Measurements from ENCODE around the gene FARSB.
"Not testable (repeated sequence)": the region's sequence is repeated elsewhere in the genome, so short reads cannot be mapped to it uniquely, and the experiment has no call there.

FARSB gene

DNA sequence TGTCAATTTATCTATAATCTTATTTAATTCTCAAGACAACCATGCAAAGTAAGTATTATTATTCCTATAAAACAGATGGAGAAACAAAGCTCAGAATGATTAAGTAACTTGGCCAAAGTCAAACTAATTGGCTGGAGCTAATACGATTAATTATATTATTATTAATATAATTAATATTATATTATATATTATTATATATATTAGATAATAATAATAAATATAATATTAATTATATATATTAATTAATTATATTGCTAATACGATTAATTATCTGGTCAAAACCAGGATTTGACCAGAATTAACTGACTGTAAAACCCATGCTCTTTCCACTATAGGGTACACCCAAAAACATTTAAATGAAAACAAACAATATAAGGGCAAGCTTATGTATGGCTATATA is 52.4 kb downstream of the FARSB start:
- DNase-seq, result no peak

DNA sequence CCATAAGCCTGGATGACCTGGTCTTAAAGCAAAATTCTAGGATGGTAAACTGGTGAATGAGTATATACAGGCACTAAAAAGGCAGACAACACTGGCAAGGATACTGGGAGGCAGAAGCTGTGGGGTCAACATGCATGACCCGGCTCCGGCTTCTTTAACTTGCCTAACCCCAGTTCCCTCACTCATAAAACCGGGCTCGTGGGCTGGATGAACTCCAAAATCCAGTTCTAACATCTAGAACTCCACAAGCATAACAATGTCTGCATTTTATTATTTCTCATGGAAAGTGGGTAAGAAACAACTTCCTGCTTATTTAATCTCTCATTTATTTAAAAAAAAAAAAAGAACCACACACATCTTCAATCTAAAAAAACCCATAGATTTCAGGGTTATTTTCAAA is 57.3 kb downstream of the FARSB start:
- no peak for DNase-seq

DNA sequence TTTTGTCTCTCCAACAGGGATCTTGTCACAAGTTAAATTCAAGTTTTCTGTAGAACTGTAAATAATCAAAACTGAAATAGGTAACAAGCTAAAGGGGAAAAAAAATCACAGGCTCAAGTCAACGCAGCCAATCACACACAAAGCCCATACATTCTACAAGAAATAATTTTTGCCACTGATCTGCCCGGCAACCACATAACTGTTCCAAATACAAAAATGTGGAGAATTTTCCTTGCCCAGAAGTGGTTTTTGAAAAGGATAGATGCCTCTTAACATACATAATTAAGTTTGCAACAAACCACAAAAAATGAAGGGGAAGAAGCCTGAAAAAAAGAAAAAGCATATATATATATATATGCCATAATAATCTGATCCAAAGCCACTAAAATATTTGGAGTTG is 60.3 kb downstream of the FARSB start:
- DNase-seq, result no peak

DNA sequence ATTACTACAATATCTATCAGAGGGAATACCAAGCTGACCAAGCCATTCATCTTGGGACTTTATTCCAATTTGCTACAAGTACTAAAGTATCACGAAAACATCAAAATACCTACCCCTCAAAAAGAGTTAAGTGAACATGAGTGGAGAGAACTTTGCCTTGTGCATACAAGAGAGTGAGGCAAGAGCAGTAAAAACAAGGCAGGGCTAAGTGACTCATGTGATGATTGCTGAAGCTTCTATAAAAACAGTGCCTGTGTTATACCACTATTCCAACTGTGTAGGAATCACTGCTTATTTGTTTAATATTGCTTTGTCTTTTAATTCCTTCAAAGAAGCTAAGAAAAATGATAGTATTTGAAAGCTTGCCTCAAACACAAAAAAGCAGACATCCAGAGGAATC is 61.2 kb downstream of the FARSB start:
- DNase-seq, result no peak

DNA sequence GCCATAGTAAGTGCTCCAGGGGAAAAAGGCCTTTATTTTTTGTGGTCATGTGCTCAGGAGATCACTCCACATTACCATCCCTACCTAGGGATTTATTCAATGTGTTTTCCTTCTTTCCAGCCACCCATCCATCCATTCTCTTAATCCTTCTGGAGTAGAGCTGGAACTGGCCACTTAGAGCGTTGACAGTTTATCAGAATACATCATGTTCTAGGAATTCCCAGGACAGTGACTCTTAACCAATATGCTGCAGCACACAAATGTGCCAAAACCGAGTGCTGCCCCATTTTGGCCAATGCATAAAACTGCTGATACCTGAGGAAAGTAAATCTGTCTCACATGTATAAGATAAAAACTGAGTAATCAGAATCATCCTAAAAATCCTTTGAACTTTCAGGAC is 63.7 kb downstream of the FARSB start:
- DNase-seq, result no peak

DNA sequence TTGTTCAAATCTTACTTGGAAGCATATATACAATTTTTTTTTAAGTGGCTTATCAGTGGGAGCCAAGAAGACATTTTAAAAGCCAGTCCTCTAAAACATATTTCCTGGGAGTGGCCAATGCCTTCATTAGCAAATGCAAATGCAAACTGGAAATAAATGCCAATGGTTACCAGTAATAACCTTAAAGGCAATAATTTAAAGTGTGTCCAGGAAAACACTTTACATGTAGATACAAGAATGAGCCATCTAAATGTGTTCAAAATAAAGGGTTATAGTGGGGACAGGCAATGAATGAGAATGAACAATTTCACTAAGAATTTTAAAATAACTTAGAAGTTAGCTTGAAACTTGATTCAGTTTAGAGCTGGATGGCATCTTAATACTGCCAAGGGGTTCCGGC is 64.2 kb downstream of the FARSB start:
- DNase-seq, result no peak

DNA sequence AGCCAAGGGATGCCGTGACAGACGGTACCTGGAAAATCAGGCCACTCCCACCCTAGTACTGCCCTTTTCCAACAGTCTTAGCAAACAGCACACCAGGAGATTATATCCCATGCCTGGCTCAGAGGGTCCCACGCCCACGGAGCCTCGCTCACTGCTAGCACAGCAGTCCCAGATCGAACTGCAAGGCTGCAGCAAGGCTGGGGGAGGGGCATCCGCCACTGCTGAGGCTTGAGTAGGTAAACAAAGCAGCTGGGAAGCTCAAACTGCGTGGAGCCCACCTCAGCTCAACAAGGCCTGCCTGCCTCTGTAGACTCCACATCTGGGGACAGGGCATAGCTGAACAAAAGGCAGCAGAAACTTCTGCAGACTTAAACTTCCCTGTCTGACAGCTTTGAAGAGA is 71.3 kb downstream of the FARSB start:
- not testable (repeated sequence) for DNase-seq

DNA sequence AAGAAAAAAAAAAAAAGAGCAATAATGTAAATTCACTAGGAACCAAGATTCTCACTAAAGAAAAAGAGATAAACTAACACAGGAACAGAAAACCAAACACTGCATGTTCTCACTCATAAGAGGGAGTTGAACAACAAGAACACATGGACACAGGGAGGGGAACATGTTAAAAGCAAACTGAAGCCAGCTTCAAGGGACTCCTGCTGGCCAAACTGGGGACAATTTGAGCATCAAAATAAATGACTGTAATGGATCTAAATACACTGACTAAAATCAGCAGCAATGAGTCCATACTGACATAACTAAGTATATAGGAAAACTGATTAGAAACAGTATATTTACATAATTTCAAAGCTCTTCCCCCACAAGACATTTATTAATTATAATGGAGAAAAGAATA is 73.0 kb downstream of the FARSB start:
- no peak for DNase-seq

DNA sequence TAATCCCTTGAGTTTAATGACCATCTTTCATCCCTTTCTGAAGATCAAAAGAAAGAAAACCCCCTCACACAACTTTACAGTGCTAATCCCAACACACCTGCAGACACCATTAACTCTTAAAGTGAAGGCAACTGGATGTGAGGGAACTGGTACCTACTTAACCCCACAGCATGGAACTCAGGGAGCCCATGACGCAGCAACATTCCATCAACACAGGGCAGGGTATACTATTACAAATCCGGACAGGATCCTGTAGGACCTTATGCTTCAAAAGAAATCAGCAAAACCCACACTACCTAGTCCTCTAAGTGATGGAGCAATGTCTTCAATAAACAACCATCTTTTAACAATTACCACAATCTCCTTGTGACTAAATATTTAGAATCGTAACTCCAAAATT is 78.6 kb downstream of the FARSB start:
- DNase-seq, result no peak

DNA sequence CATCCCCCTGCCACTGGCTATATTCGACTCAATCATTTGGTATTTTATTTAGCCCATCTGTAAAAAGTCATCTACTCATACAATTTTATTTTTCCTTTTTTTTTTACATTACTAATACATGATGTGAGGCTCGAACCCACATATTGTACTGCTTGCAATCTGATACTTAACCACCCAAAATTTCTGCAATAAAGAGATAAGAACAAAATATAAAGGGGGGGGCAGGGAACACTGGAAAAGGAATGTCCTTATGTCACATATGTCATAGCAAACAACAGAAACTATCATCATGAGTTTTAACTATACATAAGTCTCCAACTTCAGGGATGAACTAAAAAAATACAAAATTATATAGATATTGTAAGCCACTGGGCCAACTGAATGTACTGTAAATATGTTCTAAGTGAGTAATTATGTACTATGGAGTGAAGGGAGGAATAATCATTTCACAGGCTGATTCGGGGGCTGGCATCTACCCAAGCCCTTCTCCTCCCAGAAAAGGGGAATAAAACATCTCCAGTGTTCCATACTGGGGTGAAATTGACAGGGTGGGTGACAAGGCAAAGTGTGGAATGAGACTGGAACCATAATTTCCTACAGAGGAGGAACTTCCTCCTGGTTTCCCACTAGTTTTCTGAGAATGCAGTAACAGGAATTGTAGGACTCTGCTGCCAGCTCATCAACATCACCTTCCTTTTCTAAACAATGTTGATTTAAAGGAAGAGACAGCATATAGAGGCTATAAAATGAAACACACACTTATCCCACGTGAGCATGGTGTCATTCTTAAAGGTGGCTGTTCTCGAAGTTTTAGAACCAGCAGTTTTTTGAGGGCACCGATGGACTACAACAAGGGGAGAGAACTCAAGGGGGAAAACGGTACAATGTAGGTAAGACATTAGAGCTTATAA is 79.5 kb downstream of the FARSB start:
- DNase-seq, result no peak

DNA sequence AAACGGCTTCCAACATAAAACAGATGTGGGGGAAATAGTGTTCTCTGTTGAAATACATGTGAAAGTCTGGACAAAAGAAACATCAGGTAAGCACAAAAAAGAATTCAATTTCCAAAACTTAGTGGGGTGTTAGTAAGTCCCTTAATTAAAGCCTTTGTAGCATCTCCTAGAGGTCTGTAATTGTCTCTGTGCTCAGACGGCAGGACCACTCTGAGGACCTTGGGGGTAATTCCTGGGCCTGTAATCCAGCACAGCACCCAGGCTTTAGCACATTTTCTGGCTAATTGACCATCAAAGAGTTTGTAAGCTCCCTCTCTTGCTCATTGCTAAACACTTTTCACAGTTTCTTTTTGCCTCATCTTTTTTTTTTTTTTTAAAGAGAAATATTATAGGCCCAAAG is 80.3 kb downstream of the FARSB start:
- no peak for DNase-seq

DNA sequence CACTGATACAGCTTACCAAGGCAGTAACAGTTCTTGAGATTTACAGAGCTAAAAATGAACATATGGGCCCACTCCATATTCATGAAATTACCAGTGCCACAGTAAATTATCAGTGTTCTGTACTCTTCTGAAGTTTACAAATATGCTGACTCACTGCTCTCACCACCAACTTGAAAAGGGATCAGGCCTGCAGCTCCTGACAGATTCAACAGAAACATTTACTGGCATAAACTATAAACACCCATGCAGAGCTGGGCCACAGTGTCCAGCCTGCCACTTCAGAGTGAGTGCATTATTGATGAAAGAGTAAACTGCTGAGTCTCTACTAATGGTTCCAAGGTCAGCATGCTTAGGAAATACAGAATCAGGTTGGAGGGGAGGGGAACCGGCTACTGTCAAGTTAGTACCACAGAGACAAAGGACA is 83.1 kb downstream of the FARSB start:
- no peak for DNase-seq

DNA sequence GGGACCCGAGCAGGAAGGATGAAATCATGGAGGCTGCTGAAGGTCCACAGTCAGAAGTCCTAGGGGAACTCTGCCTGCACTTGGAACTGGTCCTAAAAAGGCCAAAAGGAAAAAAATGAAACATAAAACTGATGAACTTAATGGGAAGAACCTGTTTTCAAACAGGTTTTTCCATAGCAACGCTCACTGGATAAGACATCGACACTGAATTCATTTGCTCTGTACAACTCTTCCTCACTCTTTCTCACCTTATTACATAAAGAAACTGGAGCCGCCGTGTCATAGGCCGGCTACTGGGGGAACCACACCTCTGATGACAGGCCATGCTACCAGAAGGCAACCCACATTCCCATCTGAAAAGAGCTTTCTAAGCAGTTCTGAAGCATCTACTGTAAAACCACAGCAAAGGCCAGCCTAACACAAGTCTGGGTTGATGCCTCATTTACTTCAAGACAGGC is 83.6 kb downstream of the FARSB start:
- no peak for DNase-seq

DNA sequence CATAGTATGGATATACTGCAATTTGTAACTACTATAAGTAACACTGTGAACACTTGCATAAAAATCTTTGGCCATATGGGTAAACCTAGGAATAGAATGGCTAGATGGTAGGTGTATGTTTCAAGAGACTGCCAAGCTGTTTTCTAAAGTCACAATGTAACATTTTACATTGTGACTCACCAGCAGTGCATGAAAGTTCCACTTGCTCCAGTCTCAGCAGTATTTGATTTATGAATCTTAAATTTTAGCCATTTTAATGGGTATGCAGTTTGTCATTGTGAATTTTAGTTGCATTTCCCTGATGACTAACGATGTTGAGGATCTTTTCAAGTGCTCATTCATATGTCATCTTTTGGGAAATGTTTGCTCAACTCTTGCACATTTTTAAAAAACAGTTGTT is 86.1 kb downstream of the FARSB start:
- DNase-seq, result no peak

DNA sequence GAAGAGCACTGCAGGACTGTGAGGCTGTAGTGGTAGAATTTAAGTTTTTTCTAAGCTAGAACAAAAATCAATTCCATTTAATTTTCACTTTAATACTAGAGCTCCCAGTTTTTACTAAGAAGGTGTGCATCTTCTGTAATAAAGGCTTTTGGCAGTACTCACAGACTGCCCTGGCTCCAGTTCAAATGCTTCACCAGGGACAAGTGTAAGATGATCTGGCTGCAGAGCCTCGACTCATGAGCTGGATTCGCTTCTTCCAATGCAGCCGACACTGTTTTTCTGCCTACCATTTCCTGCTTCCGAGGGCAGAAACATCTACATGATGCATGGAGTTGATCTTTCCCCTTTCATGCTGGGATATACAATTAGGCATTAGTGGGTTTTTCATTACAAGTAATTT is 87.0 kb downstream of the FARSB start:
- DNase-seq, result no peak

DNA sequence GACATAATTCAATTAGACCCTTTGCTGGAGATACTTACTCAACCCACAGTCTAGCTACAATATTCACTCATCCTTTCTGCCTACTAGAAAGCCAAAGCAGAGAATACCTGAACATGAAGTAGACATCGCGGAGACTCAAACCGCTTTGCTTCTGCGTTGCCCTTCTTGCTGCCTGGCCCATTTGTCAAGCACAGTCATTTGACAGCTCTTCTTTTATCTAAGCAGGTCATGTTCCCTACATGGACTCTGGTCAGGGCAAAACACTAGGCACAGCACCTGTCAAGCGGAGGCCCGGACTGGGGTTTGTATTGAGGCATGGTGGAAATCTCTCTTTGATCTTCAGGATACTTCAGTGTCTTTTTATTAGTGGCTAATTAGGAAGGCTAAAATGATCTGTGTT is 89.7 kb downstream of the FARSB start:
- no peak for DNase-seq

DNA sequence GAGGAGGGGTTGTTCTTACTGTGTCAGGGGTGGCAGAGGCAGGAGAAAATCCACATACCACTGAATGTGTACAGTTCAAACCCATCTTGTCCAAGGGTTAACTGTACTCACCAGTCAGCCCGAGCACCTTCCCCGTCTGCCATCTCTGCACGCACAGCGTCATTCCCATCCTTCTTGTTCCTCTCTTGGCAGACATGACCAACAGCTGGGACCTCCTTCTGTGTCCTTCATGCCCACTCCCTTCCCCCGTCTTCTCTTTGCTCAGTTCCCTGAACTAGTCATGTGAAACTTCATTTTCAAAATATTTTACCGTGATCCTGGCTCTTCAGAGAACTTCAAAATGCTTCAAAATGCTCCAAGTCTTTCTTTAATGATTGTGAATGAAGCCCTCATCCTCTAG is 92.0 kb downstream of the FARSB start:
- DNase-seq, result no peak

DNA sequence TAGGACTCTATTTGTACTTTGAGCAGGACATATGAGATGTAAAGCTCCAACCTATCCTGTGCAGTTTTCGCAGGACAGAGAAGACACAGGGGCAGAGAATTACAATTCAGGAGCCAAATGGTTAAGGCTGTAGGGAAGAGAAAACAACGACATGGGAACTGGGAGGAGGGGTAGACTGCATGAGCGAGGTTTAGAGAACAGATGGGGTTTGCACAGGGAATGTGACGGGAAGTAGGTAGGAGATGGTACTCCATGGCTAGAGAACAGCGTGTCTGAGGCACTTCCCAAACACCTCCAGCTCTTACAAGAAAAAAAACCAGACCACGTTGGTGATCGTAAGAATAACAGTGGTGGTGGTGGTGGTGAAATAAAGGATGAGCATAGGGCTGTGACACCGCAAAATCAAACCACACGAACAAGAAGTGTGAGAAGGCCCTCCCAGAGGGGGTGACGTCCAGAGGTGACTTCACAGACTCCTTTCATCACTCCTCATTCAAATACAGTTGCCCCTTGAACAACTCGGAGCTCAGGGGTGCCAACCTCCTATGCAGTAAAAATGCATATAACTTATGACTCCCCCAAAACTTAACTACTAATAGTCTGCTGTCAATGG is 92.7 kb downstream of the FARSB start:
- no peak for DNase-seq

DNA sequence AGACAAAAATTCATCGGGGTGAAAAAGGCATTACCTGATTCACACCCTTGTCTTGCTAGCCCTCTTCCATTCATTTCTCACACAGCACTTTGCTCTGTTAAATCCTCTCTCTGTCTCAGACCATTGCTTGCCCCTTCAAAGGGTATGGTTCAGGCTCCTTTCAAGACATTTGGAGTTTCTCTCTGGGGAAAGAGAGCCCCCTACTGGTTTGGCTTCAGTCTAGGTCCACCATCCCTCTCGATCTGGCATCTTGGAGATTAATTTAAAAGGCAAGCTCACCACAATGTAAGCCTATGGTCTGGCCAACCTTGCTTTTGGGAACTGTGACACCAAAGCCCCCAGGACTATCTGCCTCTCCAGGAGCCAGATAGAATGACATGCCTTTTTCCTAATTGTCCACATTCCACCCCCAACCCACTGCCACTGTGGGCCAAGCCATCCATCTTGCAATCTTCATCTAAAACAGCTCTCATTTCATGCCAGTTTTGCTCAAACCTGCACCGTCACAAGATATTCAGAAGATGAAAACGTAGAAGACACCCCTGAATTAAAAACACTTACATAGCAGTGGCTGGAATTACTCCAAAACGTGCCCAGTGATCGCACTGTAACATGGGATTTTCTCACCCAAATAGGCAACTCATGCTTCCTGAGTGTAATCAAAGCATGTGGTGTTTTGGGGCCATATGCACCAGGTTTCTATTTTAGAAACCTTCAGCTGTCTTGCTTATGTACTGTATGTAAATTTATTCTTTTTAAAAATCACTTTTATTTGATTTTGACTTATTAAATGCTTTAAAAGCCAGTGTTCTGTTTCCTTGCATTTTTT is 93.9 kb downstream of the FARSB start:
- peak; percentile 1 to 53 for DNase-seq

DNA sequence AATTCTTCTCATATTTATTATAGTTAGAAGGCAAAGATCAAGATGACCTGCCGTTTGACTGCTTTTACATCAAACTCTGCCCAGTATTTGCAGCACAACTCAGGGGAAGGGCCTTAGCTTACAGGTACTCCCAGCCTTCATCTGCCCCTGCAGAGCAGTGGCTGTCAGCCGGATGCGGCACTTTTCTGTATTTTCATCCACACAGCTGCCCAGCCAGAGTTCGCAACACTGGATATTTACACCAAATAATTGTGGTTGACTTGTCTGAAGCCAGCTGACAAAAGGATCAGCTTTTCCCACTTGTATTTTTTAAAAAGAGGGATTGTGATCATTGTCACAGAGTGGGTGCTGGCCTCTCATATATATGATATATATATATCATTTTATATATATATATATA is 94.7 kb downstream of the FARSB start:
- DNase-seq, result no peak

DNA sequence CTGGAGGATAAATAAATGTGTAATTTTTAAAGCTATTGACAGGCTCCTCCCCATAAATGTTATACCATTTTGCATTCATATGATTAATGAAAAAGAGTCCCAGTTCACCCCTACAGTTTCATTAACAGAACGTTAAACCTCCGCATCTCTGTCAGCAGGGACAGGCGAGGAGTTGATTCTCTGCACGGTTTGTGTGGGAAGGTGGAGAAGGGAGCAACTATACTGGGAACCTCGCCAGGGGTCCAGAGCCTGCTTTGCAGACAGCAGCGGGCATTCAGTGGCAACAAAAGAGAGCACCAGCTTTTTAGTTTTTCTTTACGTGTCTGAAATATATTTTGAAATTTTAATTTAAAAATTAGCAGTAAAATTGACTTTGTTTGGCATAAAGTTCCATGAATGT is 101.4 kb downstream of the FARSB start:
- no peak for DNase-seq

DNA sequence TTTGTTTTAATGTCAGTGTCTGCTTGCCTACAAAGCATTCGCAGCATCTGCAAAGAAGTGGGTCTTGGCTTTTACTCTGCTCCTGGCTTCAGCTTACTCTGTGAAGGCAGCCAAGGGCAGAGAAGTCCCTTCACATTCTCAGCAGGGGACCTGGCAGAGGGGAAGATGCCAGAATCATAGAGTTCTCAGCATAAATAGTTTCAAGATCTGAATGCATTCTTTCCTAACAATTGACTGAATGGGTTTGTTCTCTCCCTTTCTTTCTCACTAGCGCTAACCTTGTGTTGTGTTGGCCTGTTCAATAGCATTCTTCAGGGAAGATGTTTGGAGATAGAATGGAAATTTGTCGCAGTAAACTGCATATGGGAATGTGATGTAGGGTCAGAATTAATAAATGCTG is 106.9 kb downstream of the FARSB start:
- DNase-seq, result no peak

DNA sequence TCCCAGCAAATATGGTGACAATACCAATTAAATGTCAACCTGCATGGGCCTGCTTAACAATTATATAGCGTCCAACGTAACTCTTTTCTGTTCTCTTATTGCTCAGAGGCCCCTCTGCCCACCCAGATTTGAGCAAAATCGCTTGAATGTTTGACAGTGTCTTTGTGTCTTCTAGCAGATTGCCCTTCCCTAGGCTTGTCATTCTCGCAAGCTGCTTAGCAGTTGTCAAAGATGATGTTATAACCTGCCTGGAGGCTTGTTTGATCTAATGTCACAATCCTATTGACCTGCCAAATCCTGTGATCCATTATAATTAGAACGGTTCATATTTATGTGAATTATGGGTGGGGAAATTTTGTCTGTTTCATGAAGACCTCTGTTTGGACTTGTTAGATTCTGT is 108.8 kb downstream of the FARSB start:
- no peak for DNase-seq
